ENCODE results near the gene PAM16.

DNA sequence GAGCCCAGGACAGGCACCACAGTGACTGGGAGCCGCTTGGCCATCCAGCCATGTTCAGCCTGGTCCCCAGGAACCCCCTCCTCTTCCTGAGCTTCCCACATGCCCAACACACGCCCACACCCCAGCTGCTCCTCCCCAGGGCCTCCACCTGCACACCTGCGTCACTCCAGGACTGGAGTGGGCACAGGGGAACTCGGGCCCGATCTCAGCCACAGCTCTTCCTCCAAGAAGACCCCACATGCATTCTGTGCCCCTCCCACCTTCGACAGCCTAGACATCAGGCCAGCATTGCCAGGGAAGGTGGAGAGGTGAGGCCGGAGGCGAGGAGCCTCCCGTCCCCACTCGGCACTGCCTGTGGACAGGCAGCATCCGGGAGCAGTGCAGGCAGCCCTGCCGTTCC lies 14.5 kb upstream of the PAM16 start:
- TF ChIP-seq, protein P1, sequence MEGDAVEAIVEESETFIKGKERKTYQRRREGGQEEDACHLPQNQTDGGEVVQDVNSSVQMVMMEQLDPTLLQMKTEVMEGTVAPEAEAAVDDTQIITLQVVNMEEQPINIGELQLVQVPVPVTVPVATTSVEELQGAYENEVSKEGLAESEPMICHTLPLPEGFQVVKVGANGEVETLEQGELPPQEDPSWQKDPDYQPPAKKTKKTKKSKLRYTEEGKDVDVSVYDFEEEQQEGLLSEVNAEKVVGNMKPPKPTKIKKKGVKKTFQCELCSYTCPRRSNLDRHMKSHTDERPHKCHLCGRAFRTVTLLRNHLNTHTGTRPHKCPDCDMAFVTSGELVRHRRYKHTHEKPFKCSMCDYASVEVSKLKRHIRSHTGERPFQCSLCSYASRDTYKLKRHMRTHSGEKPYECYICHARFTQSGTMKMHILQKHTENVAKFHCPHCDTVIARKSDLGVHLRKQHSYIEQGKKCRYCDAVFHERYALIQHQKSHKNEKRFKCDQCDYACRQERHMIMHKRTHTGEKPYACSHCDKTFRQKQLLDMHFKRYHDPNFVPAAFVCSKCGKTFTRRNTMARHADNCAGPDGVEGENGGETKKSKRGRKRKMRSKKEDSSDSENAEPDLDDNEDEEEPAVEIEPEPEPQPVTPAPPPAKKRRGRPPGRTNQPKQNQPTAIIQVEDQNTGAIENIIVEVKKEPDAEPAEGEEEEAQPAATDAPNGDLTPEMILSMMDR (IDR thresholded peaks at IDR 0.05; ENCODE audit: poor library complexity, severe bottlenecking): no peak
- TF ChIP-seq EZH2 (IDR thresholded peaks at IDR 0.05; ENCODE audit: borderline replicate concordance, insufficient read depth, low read length, poor library complexity, severe bottlenecking): no peak
